NCI-H82 treated with DMSO at 0.1 percent for 48 hours (cell line): ENCODE results near the gene CELF2.

Experiments used
- DNase-seq: peaks from one replicate; lab custom pipeline; 2025; ENCODE audit not compliant: unreplicated experiment; lab: John Stamatoyannopoulos, UW

The CELF2 gene

DNA sequence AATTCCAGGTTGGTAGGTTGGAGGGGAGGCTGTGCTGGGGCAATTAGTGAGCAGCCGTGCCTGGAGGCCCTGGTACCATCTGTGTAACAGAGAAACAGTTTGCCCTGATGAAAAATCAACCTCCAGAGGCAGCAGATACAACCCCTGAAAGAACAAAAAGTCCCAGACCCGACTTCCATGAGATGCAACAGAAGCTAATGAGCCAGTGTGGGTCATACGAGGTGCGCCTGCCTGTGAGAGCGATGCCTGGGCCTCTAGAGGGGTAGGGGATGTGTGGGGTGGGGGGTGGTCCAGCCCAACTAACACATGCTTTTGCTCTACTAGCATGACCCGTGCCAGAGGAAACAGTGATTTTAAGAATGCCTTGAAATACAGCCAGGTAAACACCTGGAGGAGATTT is 39.3 kb downstream of the CELF2 start:
- no peak for DNase-seq

DNA sequence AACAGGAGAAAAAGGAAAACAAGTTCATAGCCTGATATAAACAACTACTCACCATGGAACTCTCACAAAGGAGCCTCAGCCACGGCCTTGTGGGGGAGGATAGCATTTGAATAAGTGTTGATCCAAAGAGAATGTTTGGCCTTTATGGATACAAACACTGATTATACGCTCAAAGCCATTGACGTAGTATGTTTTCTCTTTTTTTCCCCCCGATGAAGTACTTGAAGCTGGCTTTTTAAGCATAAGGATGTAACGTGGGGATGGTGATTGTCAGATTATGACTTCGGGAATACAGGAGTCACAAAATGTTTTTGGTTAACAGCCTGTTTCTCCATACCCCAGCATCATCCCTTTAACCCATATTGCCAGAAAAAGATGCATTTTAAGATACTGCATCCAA is 39.8 kb downstream of the CELF2 start:
- DNase-seq = no peak

DNA sequence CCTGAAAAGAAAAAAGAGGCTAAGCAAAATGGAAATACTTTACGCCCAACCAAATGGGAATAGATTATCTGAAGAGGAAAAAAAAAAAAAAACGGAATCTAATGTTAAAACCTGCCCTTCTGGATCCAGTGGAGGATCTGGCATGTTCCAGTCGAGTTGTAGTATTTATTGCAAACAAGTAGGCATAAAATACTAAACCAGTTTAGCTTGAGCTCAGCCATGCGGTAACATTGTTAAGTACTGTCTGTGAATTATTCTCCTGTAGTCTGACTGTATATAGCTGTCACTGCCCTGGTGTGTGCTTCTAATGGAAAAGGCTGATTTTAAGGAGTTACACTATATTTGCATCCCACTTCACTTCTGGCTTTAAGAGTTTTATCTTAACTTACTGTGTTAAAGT is 40.3 kb downstream of the CELF2 start:
- no peak for DNase-seq

DNA sequence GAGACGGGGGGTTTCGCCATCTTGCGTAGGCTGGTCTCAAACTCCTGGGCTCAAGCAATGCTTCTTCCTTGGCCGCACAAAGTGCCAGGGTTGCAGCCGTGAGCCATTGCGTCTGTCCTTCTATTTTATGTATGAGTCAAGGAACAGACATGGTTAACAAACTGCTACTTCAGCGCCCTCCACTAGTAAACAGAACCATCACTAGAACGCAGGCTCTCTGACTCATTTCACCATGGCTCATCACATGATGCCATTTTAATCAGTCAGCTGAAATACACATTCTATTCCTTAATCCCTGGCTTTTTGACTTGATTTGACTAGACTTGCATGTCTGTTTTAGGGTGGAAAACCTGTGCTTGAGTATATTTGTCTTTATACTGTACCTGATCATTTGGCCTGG is 41.3 kb downstream of the CELF2 start:
- DNase-seq = no peak

DNA sequence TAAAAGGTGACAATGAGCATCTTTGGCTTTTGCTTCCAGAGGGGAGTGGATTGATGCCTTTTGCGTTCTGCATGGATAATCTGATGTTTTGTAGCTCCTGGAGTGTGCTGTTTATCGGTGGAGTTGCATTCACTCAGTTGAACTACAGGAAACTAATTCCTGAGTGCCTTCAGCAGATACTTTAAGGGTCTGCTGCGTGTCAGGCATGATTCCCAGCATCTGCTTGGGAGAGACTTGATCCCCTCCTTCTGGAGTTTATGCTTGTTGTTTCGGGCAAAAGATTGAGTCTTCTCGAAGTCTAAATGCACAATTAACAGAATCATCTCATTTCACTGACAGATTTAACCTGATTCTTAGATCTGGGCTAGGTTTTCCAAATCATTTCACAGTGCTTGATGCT is 46.2 kb downstream of the CELF2 start:
- DNase-seq = no peak

DNA sequence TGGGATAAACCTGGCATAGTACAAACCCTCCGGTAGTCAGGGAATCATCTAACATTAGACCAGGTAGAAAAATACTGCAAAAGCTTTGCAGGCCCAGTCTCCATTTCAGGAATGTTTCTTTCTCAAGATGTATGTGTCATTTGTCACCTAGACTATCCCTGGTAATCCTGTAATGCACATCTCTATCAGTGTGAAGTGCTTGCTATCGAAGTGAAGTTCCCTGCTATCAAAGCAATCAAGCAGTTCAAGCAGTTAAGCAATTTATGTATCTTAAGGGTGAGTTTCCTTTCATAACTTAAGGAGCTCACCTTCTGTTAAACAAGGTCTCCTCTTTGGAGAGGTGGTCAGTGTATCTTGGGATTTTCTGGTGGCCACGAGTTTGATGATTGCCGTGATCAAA is 47.2 kb downstream of the CELF2 start:
- no peak for DNase-seq

DNA sequence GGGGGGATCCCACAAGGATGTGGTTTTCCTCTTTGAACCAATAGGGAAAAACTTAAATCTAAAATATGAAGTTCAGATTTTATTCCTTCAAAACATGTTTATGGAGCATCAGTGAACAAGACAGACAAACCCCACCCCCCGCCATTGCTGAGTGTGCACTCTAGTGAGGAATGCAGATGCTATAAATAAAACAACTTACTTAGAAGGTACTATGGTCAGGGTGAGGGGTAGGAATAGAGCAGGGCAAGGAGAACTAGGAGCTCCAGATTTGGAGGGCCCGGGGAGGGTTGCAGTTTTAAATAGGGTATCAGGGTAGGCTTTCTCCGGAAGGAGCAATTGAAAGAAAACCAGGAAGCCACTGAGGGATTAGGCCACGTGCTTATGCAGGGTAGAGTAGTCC is 47.9 kb downstream of the CELF2 start:
- DNase-seq = no peak

DNA sequence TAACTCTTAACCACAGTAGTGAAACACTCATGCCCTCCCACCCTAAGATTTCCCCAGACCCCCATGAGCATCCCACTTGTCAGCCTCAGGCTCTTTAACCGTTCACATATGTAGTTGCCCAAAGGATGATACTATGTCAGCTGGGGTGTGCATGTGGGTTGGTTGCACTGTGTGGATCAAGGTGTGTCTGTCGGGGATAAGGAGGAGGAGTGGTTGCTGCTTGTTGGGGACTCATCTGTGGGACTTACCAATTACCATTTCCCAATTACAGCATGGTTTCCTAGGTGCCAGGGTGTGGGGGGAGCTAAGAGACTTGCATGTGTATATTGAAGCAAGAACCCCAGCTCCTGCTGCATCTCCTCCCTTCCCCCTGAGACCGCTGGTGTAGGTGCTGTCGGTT is 48.8 kb downstream of the CELF2 start:
- no peak for DNase-seq

DNA sequence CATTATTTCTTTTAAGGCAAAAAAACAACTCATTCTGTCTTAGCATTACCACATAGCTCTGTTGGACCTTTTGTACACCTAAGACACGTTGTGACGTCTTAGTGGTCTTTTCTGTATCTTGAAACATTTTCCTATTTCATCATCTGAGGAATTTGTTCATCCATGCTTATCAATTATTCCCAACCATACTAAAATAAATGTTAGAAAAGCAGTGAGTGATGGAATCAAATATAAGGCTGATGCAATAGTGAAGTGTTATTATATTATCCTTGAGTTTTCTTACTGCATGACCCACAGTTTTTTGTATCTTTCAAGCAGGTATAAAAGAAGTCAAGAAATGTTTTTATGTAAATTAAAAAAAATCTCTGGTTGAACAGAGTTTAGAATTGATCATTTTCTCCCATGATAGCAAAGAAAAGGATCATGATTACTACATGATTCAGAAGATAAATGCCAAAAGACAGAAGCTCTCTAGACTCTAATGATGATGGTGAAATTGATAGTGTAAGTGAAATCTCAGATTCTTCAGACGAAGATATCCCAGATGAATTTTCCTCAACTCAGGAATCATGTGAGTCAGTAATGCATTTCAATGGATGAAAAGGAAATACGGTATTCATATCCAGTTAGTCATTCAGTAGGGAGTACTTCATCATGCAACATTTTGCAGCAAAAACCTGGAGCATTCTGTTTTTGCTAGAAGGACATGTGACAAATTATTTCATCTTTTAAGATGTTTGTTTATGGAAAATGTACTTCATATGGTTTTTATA is 51.4 kb downstream of the CELF2 start:
- DNase-seq = no peak

DNA sequence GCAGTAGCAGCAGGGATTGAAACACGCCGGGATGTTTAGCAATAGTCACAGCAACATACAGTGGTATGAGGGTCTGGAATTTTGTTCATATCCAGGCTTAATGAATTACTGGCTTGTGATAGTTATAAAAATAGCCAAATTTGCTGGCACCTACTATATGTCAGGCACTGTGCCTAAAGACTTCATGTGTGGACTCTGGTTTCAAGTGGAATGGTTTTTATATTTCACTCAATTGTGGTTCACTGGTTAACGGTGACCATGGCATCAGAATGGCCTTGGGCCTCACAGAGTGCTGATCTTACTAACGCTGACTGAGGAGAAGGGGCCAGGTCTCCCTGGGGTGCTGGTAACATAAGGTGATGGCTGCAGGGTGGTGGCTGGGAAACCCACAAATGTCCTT is 55.7 kb downstream of the CELF2 start:
- no peak for DNase-seq

DNA sequence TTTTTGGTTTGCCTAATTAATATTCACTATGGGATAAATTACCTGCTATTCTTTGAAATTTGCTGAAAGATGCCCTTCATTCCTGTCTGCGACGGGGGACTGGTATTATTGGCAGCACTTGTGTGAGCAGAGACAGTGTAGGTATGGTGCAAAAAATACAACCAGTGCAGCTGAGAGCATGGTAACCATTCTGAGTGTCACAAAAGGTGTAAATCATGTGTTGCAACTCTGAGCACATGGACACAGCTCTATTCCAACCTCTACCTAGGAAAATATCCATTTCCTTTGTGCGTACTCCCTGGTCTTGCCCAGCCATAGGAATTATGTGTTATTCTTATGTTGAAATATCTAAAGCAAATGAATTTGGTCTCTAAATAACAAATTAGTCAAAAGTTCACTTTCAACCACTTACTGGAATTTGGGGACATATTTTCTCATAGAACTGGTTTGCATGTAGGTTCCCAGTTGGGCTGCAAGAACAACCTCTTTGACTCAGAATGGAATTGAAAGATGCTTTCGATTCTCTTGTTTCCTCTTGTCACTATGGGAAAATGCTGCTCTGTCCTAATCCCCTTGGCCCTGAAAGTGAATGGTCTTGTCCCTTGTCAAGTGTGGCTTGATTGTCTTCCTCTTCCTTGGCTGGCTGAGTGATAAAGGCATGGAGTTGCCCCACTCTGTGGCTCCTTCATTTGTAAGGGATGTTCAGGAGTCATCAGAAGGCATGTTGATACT is 57.0 kb downstream of the CELF2 start:
- DNase-seq = no peak

DNA sequence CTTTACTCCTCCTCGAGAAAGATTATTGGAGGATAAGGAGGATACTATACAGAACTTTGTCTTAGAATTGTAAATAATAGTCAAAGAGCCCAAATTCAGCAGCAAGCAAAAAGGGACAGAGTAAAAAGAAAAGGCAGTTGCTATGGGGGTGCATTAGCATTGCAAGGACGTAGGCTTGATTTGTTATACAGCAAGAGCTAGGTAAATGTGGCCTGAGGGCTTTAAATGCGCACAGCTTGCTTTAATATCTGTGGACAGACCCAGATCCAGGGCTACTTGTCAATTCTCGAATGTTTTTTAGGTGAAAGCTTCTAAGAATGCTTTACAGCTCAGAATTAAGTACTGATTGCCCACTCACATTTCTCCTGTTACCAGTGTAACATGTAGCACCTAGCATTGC is 58.5 kb downstream of the CELF2 start:
- DNase-seq = no peak

DNA sequence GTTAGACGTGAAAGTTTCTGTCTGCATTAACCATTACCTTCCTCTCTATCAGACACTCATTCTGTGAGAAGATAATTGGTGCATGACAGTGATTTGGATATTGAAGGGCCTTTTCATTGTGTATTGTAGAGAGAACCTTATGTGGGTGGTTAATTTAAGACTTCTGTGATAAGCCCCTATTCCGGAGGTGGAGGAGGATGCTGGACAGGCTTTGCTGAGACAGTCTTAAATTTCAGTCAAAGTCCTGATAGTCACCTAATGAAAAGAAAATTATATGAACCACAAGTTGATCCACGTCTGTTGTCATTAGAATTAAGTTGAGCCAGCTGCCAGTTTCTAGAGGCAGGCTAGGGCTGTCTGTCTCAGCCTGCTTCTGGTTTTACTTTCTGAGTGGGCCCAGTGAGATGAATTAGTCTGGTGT is 62.9 kb downstream of the CELF2 start:
- no peak for DNase-seq

DNA sequence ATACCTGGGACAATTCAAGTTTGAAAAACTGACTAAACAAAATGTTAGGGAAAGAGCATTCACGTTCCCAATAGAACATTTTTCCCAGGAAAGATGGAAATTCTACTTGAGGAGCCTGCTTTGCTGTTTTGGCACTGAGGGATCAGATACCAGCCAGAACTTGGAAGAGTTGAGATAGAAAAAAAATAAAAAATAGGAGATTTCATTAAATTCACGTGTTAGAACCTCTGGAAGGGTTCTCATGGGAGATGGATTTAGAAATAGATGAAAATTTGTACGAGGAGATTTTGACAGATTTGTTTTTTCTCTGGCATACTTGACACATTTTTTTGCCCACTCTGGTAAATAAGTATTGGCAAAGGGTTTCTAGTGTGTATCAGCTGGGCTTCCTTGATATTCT is 63.7 kb downstream of the CELF2 start:
- no peak for DNase-seq

DNA sequence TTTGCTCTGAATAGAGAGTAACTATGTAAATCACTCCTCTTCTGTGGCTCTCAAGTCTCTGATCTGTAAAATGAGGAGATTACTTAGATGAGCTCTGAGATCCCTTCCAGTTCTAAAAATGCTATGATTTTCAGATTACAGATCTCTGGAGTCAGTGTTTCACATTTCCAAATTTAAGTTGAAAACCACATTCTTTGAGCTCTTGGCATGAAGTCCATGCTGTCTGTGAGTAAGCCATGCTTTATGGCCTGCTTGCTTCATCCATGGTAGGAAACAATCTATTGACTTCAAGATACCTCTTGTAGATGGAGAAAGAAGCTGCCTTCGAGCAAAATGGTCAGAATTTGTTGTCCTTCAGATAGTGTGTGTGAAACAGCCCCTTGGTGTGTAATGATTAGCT is 64.9 kb downstream of the CELF2 start:
- DNase-seq = no peak

DNA sequence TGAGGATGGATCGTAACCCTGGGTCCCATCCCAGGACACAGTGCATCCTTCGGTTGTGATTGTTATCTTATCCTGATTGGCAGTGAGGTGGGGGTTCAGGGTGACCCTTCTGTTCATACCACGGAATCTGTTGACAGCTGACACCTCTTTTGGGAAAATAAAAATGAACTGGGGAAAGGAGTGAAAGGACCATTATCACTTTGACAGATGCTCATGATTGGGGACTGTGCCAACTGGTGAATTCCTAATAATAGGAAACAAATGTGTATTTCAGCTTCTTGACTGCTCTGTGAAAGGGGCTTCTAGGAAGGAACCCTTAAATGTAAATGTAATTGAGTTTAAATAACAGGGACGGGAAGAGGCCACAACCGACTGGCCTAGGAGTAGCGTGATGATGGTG is 65.4 kb downstream of the CELF2 start:
- no peak for DNase-seq

DNA sequence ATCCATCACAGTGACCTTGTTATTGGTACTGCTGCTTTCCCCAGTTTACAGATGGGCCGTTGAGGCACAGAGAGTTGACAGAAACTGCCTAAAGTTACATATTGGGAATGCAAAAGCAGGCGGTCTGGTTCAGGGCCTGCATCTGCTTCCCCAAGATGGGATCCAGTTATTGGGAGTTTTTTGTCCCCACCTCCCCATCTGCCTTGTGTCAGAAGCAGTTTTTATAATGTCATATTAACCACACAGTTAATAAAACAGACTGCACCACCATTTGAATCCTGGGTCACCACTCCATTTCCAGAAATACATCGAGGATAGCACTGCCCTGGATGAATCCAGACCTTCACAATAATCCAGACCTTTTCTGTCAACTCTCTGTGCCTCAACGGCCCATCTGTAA is 67.9 kb downstream of the CELF2 start:
- DNase-seq = no peak

DNA sequence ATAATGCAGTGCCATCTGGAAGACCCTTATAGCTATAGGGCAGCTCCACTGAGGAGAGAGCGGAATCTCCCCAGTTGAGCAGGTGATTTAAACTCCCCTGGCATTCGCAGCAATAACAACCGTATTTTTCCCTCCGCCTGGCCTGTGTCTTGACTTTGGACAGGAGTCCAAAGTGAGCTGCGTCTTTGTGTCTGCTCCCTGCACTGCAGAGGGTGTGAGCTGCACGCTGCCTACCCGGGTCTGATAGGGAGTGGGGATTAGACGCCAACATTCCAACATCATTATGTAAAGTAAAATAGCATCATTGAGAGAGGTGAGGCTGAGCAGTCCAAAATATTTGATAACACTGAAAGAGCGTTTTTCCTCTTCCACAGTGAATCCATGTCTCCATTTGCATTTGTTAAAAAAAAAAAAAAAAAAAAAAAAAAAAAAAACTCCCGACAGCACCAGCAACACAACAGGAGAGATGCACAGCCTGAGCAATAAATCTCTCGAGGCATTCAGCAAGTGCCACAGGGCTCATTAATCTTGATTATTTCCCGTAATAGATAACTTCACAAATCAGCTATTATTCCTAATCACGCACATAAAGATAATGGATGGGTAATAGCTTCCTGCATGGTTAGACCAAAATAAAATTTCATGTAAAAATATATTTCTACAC is 68.6 kb downstream of the CELF2 start:
- no peak for DNase-seq

DNA sequence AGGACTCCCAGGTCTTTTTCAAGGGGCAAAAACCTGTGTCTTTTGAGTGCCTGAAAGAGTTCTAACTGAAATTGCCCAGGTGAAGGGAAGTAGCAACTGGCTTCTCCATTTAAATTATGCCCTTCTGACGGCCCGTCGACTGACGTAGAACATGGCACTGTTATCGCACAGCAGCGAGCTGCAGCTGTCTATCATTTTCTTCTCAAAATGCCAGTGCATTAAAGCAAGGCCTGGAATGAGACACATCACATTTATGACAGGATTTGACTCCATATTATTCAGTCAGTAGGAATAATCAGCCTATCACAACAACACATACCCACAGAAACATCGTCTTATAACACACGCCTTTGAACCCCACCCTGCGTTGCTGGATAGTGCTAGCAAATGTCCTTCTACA is 69.7 kb downstream of the CELF2 start:
- DNase-seq = no peak

DNA sequence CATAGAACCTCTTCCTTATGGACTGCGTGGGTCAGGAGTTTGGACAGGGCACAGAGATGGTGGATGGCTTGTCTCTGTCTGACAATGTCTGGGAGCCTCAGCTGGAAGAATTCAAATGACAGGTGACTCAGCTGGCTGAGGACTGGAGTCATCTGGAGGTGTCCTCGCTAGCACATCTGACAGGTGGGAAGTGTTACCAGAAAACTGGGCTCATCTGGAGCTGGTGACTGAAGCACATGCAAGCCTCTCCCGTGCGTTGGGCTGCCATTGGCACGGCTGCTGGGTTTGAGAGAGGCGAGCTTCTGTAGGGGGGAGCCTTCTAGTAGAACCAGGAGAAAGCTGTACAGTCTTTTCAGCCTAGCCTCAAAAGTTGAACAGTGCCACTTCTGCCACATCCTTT is 71.0 kb downstream of the CELF2 start:
- DNase-seq = no peak

DNA sequence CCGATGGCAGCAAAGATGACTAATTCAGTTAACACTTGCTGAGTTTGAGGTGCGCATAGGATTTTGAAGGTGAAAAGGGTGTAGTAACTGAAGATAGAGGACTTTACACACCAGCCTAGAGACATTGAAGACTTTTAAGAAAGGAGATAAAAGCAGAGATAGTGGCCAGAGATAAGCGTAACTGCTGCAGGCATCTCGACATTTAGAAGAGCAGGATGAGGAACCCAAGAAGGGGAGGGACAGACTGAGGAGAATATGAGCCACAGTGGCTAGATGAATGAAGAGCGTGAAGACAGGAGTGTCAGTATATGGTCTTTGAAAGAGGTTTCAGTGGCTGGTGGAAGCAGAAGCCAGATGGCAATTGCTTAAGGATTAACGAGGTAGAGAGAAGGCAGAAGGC is 71.6 kb downstream of the CELF2 start:
- no peak for DNase-seq

DNA sequence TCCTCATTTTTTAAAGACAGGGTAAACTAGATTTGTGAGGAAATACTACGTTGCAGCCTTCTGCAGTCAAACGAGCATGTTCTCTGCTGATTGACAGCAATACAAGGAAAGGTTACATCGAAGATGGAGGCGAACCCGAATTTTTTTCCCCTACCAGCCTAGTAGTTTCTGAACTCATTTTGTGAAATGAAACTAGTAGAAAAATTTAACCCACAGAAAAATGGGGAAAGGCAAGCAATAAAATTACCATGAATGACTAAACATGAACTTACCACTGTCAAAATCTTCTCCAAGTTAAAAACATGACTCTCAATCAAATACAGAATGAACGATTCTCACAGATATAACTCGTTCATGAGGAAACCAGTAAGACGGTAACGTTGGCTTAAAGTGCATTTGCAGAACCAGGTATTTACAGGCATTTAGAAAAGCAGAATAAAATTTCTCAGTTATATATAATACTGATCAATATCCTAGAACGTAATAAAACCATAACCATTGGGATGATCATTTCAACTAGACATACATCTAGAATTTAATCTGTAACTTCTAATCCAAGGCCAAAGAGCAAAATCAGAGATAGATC is 73.9 kb downstream of the CELF2 start:
- DNase-seq = no peak
